HG03378 (cell line): ENCODE measurements around the gene FAM83F.
"Not testable (repeated sequence)": the region's sequence is repeated elsewhere in the genome, so short reads cannot be mapped to it uniquely, and the experiment has no call there.

Source experiments
- ATAC-seq: cut with Tn5 transposase; IDR thresholded peaks from one replicate; pipeline ENCODE4 v1.9.1; 2021; ENCODE audit warnings: mild to moderate bottlenecking, moderate library complexity; ENCODE audit not compliant: unreplicated experiment

Gene FAM83F

GRCh38 chr22:39992894-39993293 is 1.9 kb upstream of the FAM83F start:
- not testable (repeated sequence) for ATAC-seq

GRCh38 chr22:39994041-39994565 is 651 bp upstream of the FAM83F start:
- no peak for ATAC-seq

GRCh38 chr22:39995393-39996252 is 869 bp downstream of the FAM83F start:
- no peak for ATAC-seq

GRCh38 chr22:39996732-39997131 is 2.0 kb downstream of the FAM83F start:
- ATAC-seq: no peak

- no peak for ATAC-seq
Measured at GRCh38 chr22:39997421-39997820, 2.7 kb downstream of the FAM83F start.

- ATAC-seq: no peak
Measured at GRCh38 chr22:39997939-39998726, 3.4 kb downstream of the FAM83F start.

- no peak for ATAC-seq
Measured at GRCh38 chr22:39999144-39999757, 4.5 kb downstream of the FAM83F start.

GRCh38 chr22:40000171-40000570 is 5.4 kb downstream of the FAM83F start:
- no peak for ATAC-seq

GRCh38 chr22:40001106-40001505 is 6.4 kb downstream of the FAM83F start:
- ATAC-seq: no peak

GRCh38 chr22:40001800-40002577 is 7.2 kb downstream of the FAM83F start:
- no peak for ATAC-seq

- ATAC-seq: no peak
Measured at GRCh38 chr22:40002935-40003715, 8.4 kb downstream of the FAM83F start.

- no peak for ATAC-seq
Measured at GRCh38 chr22:40004836-40005235, 10.1 kb downstream of the FAM83F start.

- no peak for ATAC-seq
Measured at GRCh38 chr22:40006641-40007040, 11.9 kb downstream of the FAM83F start.

- no peak for ATAC-seq
Measured at GRCh38 chr22:40007853-40008710, 13.3 kb downstream of the FAM83F start.

- no peak for ATAC-seq
Measured at GRCh38 chr22:40008726-40009291, 14.1 kb downstream of the FAM83F start.

GRCh38 chr22:40009292-40009774 is 14.6 kb downstream of the FAM83F start:
- no peak for ATAC-seq

GRCh38 chr22:40009951-40010671 is 15.4 kb downstream of the FAM83F start:
- no peak for ATAC-seq

- ATAC-seq: no peak
Measured at GRCh38 chr22:40010746-40011145, 16.0 kb downstream of the FAM83F start.
